H1 (cell line): ENCODE measurements around the gene CIAO2A. TPM values are rescaled to one million over a fixed set of nuclear protein-coding genes. Genes with fewer than 3 reads are reported as not detected.

Source experiments
- CTCF ChIA-PET: fragments of 300-600 bp; sonication (Branson Sonifier 250); formaldehyde crosslinking; loops from one replicate; lab custom pipeline; 2021; ENCODE audit not compliant: partially characterized antibody; lab: Charles Lee
- POLR2A ChIA-PET: fragments of 300-600 bp; sonication (Branson Sonifier 250); formaldehyde crosslinking; loops from one replicate; lab custom pipeline; 2021; ENCODE audit warnings: inconsistent platforms; ENCODE audit not compliant: partially characterized antibody; lab: Charles Lee
- DNase-seq, 2 experiments: peaks; one replicate each; pipeline versions ENCODE4 v3.0.0 to v3.0.0-alpha.2; 2010 to 2022; ENCODE audit warnings: low spot score in 2 of 2, low read depth in 1 of 2, mixed read lengths in 1 of 2
- FAIRE-seq: peaks from 2 replicates; lab custom pipeline; 2011; peaks lifted over from hg19 to GRCh38; lab: Jason Lieb, UNC
- H2AFZ ChIP-seq: 2 replicates; pipeline ENCODE4 v1.8.1; 2012; ENCODE audit warnings: low read length, inconsistent platforms
- H2AK5ac ChIP-seq: 2 replicates; pipeline ENCODE4 v1.6.1; 2013; ENCODE audit warnings: low read depth, low read length
- H2BK120ac ChIP-seq: replicated peaks from 2 replicates; pipeline ENCODE3; 2013; ENCODE audit warnings: low read depth, low read length, inconsistent platforms
- H2BK12ac ChIP-seq: 2 replicates; pipeline ENCODE4 v1.6.1; 2013; ENCODE audit warnings: low read depth, low read length
- H2BK15ac ChIP-seq: 2 replicates; pipeline ENCODE4 v1.6.1; 2013; ENCODE audit warnings: low read length
- H2BK20ac ChIP-seq: 2 replicates; pipeline ENCODE4 v1.6.1; 2013; ENCODE audit warnings: low read length
- H2BK5ac ChIP-seq: 2 replicates; pipeline ENCODE4 v1.6.1; 2013; ENCODE audit warnings: low read depth, low read length
- H3K14ac ChIP-seq: 2 replicates; pipeline ENCODE4 v1.6.1; 2013; ENCODE audit warnings: inconsistent platforms; ENCODE audit not compliant: insufficient read length
- H3K18ac ChIP-seq: 2 replicates; pipeline ENCODE4 v1.6.1; 2013; ENCODE audit warnings: low read length; ENCODE audit errors: extremely low read depth
- H3K23ac ChIP-seq: 2 replicates; pipeline ENCODE4 v1.6.1; 2013; ENCODE audit warnings: inconsistent platforms; ENCODE audit not compliant: insufficient read length
- H3K23me2 ChIP-seq: 2 replicates; pipeline ENCODE4 v1.6.1; 2013; ENCODE audit warnings: low read depth, low read length
- H3K27ac ChIP-seq: 2 replicates; pipeline ENCODE4 v1.6.1; 2011; ENCODE audit warnings: low read depth, low read length, inconsistent platforms
- H3K27me3 ChIP-seq, 4 experiments: replicated peaks in 1 of 4; 1 replicate in 1 of 4; 2 replicates in 3 of 4; pipeline versions ENCODE4 v1.6.1 to v1.8.1; 2011 to 2013; ENCODE audit warnings: low read length in 3 of 4, mild to moderate bottlenecking in 3 of 4, inconsistent platforms in 2 of 4, mixed read lengths in 2 of 4, moderate library complexity in 1 of 4; ENCODE audit not compliant: control insufficient read depth in 3 of 4, insufficient read depth in 3 of 4; ENCODE audit errors: extremely low read depth in 1 of 4
- H3K36me3 ChIP-seq, 4 experiments: 2 replicates each; pipeline versions ENCODE4 v1.6.1 to v1.8.1; 2011 to 2013; ENCODE audit warnings: mild to moderate bottlenecking in 4 of 4, low read length in 3 of 4, moderate library complexity in 2 of 4, control low read depth in 1 of 4, inconsistent platforms in 1 of 4; ENCODE audit not compliant: insufficient read depth in 4 of 4, control insufficient read depth in 2 of 4
- H3K4ac ChIP-seq: replicated peaks from 2 replicates; pipeline ENCODE3; 2013; ENCODE audit warnings: low read length, low read depth, mixed read lengths, inconsistent platforms; ENCODE audit not compliant: insufficient read length
- H3K4me1 ChIP-seq, 4 experiments: replicated peaks in 1 of 4; 1 replicate in 1 of 4; 2 replicates in 3 of 4; pipeline versions ENCODE4 v1.6.1 to v1.8.1; 2011 to 2013; ENCODE audit warnings: low read length in 3 of 4, inconsistent platforms in 2 of 4, mixed read lengths in 1 of 4; ENCODE audit not compliant: insufficient read depth in 4 of 4, control insufficient read depth in 3 of 4
- H3K4me2 ChIP-seq, 2 experiments: 2 replicates each; pipeline versions ENCODE4 v1.6.1 to v1.8.1; 2011 to 2013; ENCODE audit warnings: low read depth in 2 of 2, low read length in 2 of 2, control low read depth in 1 of 2, inconsistent platforms in 1 of 2, mild to moderate bottlenecking in 1 of 2; ENCODE audit not compliant: insufficient read depth in 1 of 2
- H3K4me3 ChIP-seq, 4 experiments: fragments of 200-600, 300-600 bp in 1 of 4; sonication (generic), shearing (Covaris generic), sonication (Bioruptor Twin) in 1 of 4; 2 replicates each; pipeline versions ENCODE4 v1.5.1 to v1.8.1; 2011 to 2016; ENCODE audit warnings: low read length in 4 of 4, low read depth in 3 of 4, control low read depth in 2 of 4, inconsistent platforms in 2 of 4, mild to moderate bottlenecking in 2 of 4, mixed read lengths in 1 of 4, moderate library complexity in 1 of 4; ENCODE audit not compliant: insufficient read depth in 2 of 4; ENCODE audit errors: extremely low read depth in 1 of 4
- H3K56ac ChIP-seq: replicated peaks from 2 replicates; pipeline ENCODE3; 2013; ENCODE audit warnings: low read depth, mild to moderate bottlenecking, mixed read lengths, low read length, inconsistent platforms; ENCODE audit not compliant: insufficient read length
- H3K79me1 ChIP-seq: 2 replicates; pipeline ENCODE4 v1.6.1; 2013; ENCODE audit warnings: low read depth, low read length, control low read depth
- H3K79me2 ChIP-seq, 2 experiments: 2 replicates each; pipeline versions ENCODE4 v1.6.1 to v1.8.1; 2012 to 2013; ENCODE audit warnings: low read length in 2 of 2, mild to moderate bottlenecking in 2 of 2, inconsistent platforms in 1 of 2; ENCODE audit not compliant: insufficient read depth in 2 of 2, control insufficient read depth in 1 of 2
- H3K9ac ChIP-seq, 4 experiments: replicated peaks in 1 of 4; 1 replicate in 1 of 4; 2 replicates in 3 of 4; pipeline versions ENCODE4 v1.6.1 to v1.8.1; 2011 to 2013; ENCODE audit warnings: low read depth in 3 of 4, low read length in 3 of 4, control low read depth in 2 of 4, mild to moderate bottlenecking in 2 of 4, moderate library complexity in 2 of 4, inconsistent platforms in 1 of 4; ENCODE audit errors: extremely low read depth in 1 of 4
- H3K9me3 ChIP-seq, 2 experiments: 2 replicates each; pipeline versions ENCODE4 v1.6.1 to v1.8.1; 2012 to 2013; ENCODE audit warnings: mild to moderate bottlenecking in 2 of 2, moderate library complexity in 2 of 2, control low read depth in 1 of 2, inconsistent platforms in 1 of 2, low read depth in 1 of 2, low read length in 1 of 2, mixed read lengths in 1 of 2; ENCODE audit not compliant: insufficient read depth in 2 of 2
- H4K20me1 ChIP-seq, 2 experiments: replicated peaks in 1 of 2; 2 replicates each; pipeline versions ENCODE3 to v1.8.1; 2011 to 2013; ENCODE audit warnings: inconsistent platforms in 2 of 2, low read length in 2 of 2, mild to moderate bottlenecking in 1 of 2; ENCODE audit not compliant: insufficient read depth in 2 of 2, control insufficient read depth in 1 of 2
- H4K5ac ChIP-seq: 2 replicates; pipeline ENCODE4 v1.6.1; 2013; ENCODE audit warnings: low read length, low read depth, mixed read lengths, inconsistent platforms; ENCODE audit not compliant: insufficient read length
- H4K8ac ChIP-seq: 2 replicates; pipeline ENCODE4 v1.8.0; 2013; ENCODE audit warnings: mild to moderate bottlenecking, moderate library complexity, low read length, inconsistent platforms; ENCODE audit not compliant: insufficient read depth; ENCODE audit errors: extremely low read depth
- H4K91ac ChIP-seq: replicated peaks from 2 replicates; pipeline ENCODE3; 2013; ENCODE audit warnings: low read length, mixed read lengths, inconsistent platforms; ENCODE audit not compliant: insufficient read length
- NRF1 ChIP-seq: IDR thresholded peaks from 2 replicates; pipeline ENCODE4 v1.6.1; 2011; ENCODE audit warnings: mild to moderate bottlenecking, low read depth, low read length, improper control_type of control experiment
- POU5F1 ChIP-seq: IDR thresholded peaks from 2 replicates; pipeline ENCODE4 v1.6.1; 2011; ENCODE audit warnings: low read depth, mild to moderate bottlenecking, low read length, moderate library complexity
- RXRA ChIP-seq: IDR thresholded peaks from 2 replicates; pipeline ENCODE4 v1.6.1; 2011; ENCODE audit warnings: low read depth, mild to moderate bottlenecking, low read length, moderate library complexity; ENCODE audit not compliant: insufficient read depth
- SAP30 ChIP-seq: fragments of 300-600 bp; sonication (generic); IDR thresholded peaks from 2 replicates; pipeline ENCODE4 v1.7.1; 2012; ENCODE audit warnings: low read length, moderate library complexity, mild to moderate bottlenecking, inconsistent platforms; ENCODE audit not compliant: insufficient read depth, insufficient replicate concordance
- SIX5 ChIP-seq: IDR thresholded peaks from 2 replicates; pipeline ENCODE4 v1.6.1; 2011; ENCODE audit warnings: mild to moderate bottlenecking, low read depth, low read length
- SP2 ChIP-seq: IDR thresholded peaks from 2 replicates; pipeline ENCODE4 v1.6.1; 2012; ENCODE audit warnings: mild to moderate bottlenecking, low read length, inconsistent platforms
- TAF1 ChIP-seq: IDR thresholded peaks from 2 replicates; pipeline ENCODE4 v1.6.1; 2011; ENCODE audit warnings: mild to moderate bottlenecking, low read depth, low read length
- WGBS, 2 experiments: shearing (Covaris generic) in 1 of 2; methylation state at CpG; one replicate each; pipeline versions ENCODE4 v1.1.6 to v1.1.7; 2013 to 2015; ENCODE audit warnings: low lambda C conversion rate in 2 of 2, mixed read lengths in 2 of 2, inconsistent platforms in 1 of 2, low coverage in 1 of 2, missing lambda C conversion rate in 1 of 2; ENCODE audit not compliant: insufficient replicate concordance in 2 of 2, insufficient coverage in 1 of 2, insufficient read length in 1 of 2; ENCODE audit errors: extremely low coverage in 1 of 2, missing lambda C conversion rate in 1 of 2; 5-methylcytosine and 5-hydroxymethylcytosine counted together
- polyA plus RNA-seq, 7 experiments: library from polyadenylated mRNA; depleted of rRNA in 3 of 7; stranded (reverse) in 5 of 7; unstranded in 2 of 7; fragments of >200 nt in 5 of 7; fragments of 200-250 nt in 2 of 7; gene quantifications; 1 replicate in 5 of 7; 2 replicates in 1 of 7; 4 replicates in 1 of 7; pipeline versions ENCODE4 v1.2.1 to v1.2.3, GENCODE V29; 2011 to 2013; ENCODE audit warnings: missing spikeins in 2 of 7, mixed read lengths in 2 of 7
- total RNA-seq: library from RNA; stranded (reverse); fragmentation: NEBNext Ultra II Directional; extraction: Animal tissue kit (Norgen Biotek cat#: 25700); gene quantifications from 2 replicates; pipeline ENCODE4 v1.2.1, GENCODE V29; 2021
- TF ChIP-seq, protein P1 (sequence below), 3 experiments: IDR thresholded peaks; 1 replicate in 2 of 3; 2 replicates in 1 of 3; pipeline versions ENCODE4 v1.5.1 to v1.6.1; 2011; ENCODE audit warnings: low read length in 3 of 3, mild to moderate bottlenecking in 3 of 3, inconsistent platforms in 2 of 3, low read depth in 1 of 3, moderate library complexity in 1 of 3; ENCODE audit not compliant: insufficient read depth in 1 of 3; ENCODE audit errors: control extremely low read depth in 1 of 3
- TF ChIP-seq, protein P2 (sequence below): IDR thresholded peaks from 2 replicates; pipeline ENCODE4 v1.6.1; 2011; ENCODE audit warnings: low read depth, mild to moderate bottlenecking, low read length; ENCODE audit not compliant: insufficient read depth

Gene CIAO2A
- total and polyA plus RNA-seq, 2 of the 8 experiments (the other 6 are each of a cell fraction or from before 2014, with no cell fraction given): 76.4 to 86.5 TPM

GRCh38 chr15:64143276-64143675, 49.6 kb upstream of the CIAO2A start:
- Histone ChIP-seq H3K18ac (no peak overlapping the region), H4K20me1 (peaks cover 0 to 3% of the 10 kb centered on the region in 2 experiments), H3K36me3 (peaks cover 0 to 5% (median 0%) of the 10 kb centered on the region in 4 experiments; a peak in 2 of 8 replicates), H4K5ac (no peak overlapping the region), H2BK20ac (no peak overlapping the region), H3K27me3 (no peaks in the 10 kb centered on the region), H3K9me3 (no peaks in the 10 kb centered on the region), H3K4me3 (no peak overlapping the region), H2BK15ac (no peak overlapping the region), H3K4me1 (peaks cover 0 to 6% (median 0%) of the 10 kb centered on the region in 4 experiments; a peak in 1 of 7 replicates), H3K9ac (no peak overlapping the region), H2AFZ (no peak overlapping the region), H3K79me2 (no peaks in the 10 kb centered on the region), H4K91ac (no peak overlapping the region), H2AK5ac (no peak overlapping the region), H3K23me2 (no peaks in the 10 kb centered on the region), H2BK120ac (no peak overlapping the region), H3K27ac (no peak overlapping the region), H3K4me2 (no peak overlapping the region), H3K4ac (no peak overlapping the region), H3K14ac (no peak overlapping the region), H3K56ac (no peak overlapping the region), H3K79me1 (no peaks in the 10 kb centered on the region), H3K23ac (no peak overlapping the region), H2BK5ac (no peak overlapping the region; the same call in 1 of the 2 replicates), H4K8ac (no peak overlapping the region), H2BK12ac (no peak overlapping the region)
- TF ChIP-seq SP2 (no peak), TAF1 (no peak), SIX5 (no peak), SAP30 (no peak), POU5F1 (no peak), NRF1 (no peak), RXRA (no peak)
- TF ChIP-seq, protein P1, sequence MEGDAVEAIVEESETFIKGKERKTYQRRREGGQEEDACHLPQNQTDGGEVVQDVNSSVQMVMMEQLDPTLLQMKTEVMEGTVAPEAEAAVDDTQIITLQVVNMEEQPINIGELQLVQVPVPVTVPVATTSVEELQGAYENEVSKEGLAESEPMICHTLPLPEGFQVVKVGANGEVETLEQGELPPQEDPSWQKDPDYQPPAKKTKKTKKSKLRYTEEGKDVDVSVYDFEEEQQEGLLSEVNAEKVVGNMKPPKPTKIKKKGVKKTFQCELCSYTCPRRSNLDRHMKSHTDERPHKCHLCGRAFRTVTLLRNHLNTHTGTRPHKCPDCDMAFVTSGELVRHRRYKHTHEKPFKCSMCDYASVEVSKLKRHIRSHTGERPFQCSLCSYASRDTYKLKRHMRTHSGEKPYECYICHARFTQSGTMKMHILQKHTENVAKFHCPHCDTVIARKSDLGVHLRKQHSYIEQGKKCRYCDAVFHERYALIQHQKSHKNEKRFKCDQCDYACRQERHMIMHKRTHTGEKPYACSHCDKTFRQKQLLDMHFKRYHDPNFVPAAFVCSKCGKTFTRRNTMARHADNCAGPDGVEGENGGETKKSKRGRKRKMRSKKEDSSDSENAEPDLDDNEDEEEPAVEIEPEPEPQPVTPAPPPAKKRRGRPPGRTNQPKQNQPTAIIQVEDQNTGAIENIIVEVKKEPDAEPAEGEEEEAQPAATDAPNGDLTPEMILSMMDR (IDR thresholded peaks at IDR 0.05; ENCODE audit: control extremely low read depth in 1 of 3, insufficient read depth in 1 of 3, low read depth in 1 of 3, low read length in 3 of 3): peak in 1 of 3 experiments; percentile 17; a peak in 1 of 4 replicates
- TF ChIP-seq, protein P2, sequence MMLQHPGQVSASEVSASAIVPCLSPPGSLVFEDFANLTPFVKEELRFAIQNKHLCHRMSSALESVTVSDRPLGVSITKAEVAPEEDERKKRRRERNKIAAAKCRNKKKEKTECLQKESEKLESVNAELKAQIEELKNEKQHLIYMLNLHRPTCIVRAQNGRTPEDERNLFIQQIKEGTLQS: no peak
- 87% methylated on average over 6 of the region's 6 CpGs; no CpG with 5 or more reads in 1 of the 2 experiments for WGBS, 2 experiments
- POLR2A ChIA-PET: interaction anchor here (2.6 kb wide), 1 partner anchor 9 kb away, joined by 7 read pairs; no protein-coding TSS in a partner anchor
- FAIRE-seq: no peak
- no peak for DNase-seq
- CTCF ChIA-PET: interaction anchor here (0.5 to 4.1 kb wide), 7 partner anchors 9 to 269 kb away, joined by 3 to 18 read pairs (median 4); no protein-coding TSS in a partner anchor
